ENCODE results near the gene SEC22C. TPM values are rescaled to one million over a fixed set of nuclear protein-coding genes. Genes with fewer than 3 reads are reported as not detected.
A peak's percentile ranks its signal among the peaks of the same experiment; 100 is the strongest.

SEC22C gene
- total and polyA plus RNA-seq, 2 of the 13 experiments (the other 11 are each of a cell fraction or from before 2014, with no cell fraction given), result 20.0 to 40.0 TPM

- Histone ChIP-seq H2AFZ (ENCODE audit: low read length) (no peak overlapping the region), H4K20me1 (ENCODE audit: insufficient read depth, low read length) (no peaks in the 10 kb centered on the region), H3K9ac (ENCODE audit: insufficient read depth, low read depth, low read length) (no peak overlapping the region), H3K4me3 (replicated peaks in 1 of 3; ENCODE audit: insufficient read depth in 1 of 3, low read depth in 2 of 3, low read length in 3 of 3) (no peak overlapping the region), H3K36me3 (replicated peaks in 1 of 2; ENCODE audit: control insufficient read depth in 1 of 2, insufficient read depth in 2 of 2, low read length in 2 of 2) (peaks cover 8 to 68% of the 10 kb centered on the region in 2 experiments), H3K79me2 (ENCODE audit: insufficient read depth, low read length) (no peaks in the 10 kb centered on the region), H3K4me2 (ENCODE audit: low read depth, low read length) (no peak overlapping the region), H3K4me1 (ENCODE audit: insufficient read depth, low read length) (no peaks in the 10 kb centered on the region), H3K9me3 (ENCODE audit: low read length) (no peaks in the 10 kb centered on the region), H3K27me3 (ENCODE audit: control insufficient read depth in 1 of 2, insufficient read depth in 2 of 2, low read length in 2 of 2) (no peaks in the 10 kb centered on the region), H3K27ac (ENCODE audit: extremely low read length, insufficient read depth, low read length) (no peak overlapping the region)
- in situ Hi-C loops (cut with HindIII; ENCODE audit: extremely low pct_ligation_motif_present, low pct_unique_long_range_greater_than_20kb) (no loop called here), intact Hi-C loops (cut with micrococcal nuclease; ENCODE audit: unreplicated experiment) (no loop called here)
- CTCF ChIA-PET (ENCODE audit: low intra/inter-chr PET ratio, low total read pairs), result no interaction called here
- TF ChIP-seq MNT (IDR thresholded peaks at IDR 0.05) (peak; percentile 96), ATF4 (CRISPR knock-in tag; IDR thresholded peaks at IDR 0.05) (no peak), CTCF (CRISPR knock-in tag; IDR thresholded peaks at IDR 0.05) (peak; percentile 11; the same call in 1 of the 2 replicates)
- no peak for DNase-seq (ENCODE audit: low spot score)
- POLR2A ChIA-PET, result no interaction called here
- WGBS (ENCODE audit: low lambda C conversion rate), result 71% methylated on average over 2 of the region's 3 CpGs
- BruUV-seq (replicated peaks), result no TSS peak
- no peak for FAIRE-seq
- no peak for ATAC-seq
Observed at GRCh38 chr3:42562047-42562907, 19.5 kb downstream of the SEC22C start.

Measured in HepG2 (cell line).